ENCODE measurements around the gene SLC8B1.

GRCh38 chr12:113302886-113303640 lies 31.8 kb downstream of the SLC8B1 start:
- no peak for TF ChIP-seq EZH2 (IDR thresholded peaks at IDR 0.05; ENCODE audit: borderline replicate concordance, low read depth, low read length, poor library complexity, severe bottlenecking)
- no peak for TF ChIP-seq CTCF (conservative IDR thresholded peaks at IDR 0.05; ENCODE audit: low read depth, low read length)
